ENCODE results near the gene KISS1R.

KISS1R gene

DNA sequence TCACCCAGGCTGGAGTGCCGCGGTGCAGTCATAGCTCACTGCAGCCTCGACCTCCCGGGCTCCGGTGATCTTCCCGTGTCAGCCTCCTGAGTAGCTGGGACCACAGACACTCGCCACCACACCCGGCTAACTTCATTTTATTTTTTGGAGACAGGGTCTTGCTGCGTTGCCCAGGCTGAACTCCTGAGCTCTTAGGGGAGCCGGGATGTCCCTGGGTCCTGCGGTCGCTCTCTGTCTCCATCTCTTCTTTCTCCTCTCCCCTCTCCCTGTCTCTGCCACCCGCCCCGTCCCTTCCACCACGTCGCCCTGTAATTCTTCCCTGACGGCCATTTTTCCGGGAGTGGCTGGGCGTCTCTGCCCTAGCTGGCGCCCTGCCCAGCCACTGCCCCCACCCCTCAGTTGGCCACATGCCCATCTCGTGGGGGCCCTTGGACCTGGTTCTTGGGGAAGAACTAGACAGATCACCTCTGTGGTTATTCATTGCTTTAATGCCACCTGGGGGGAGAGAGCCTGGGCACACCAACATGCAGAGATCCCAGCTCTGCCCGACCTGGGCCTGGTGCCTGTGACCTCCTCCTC, 27.6 kb downstream of the KISS1R start:
- Histone ChIP-seq H3K27ac (no peak overlapping the region), H3K36me3 (ENCODE audit: control insufficient read depth, insufficient read depth, low read length) (no peaks in the 10 kb centered on the region), H3K9ac (no peak overlapping the region), H3K4me1 (peaks cover 11% of the 10 kb centered on the region), H3K9me3 (ENCODE audit: control insufficient read depth, low read length) (no peaks in the 10 kb centered on the region), H2AFZ (no peak overlapping the region), H3K4me2 (ENCODE audit: low read length) (no peak overlapping the region), H3K79me2 (peaks cover 67% of the 10 kb centered on the region), H3K4me3 (ENCODE audit: low read depth, low read length) (no peak overlapping the region), H3K27me3 (ENCODE audit: control insufficient read depth, insufficient read depth, low read length) (no peaks in the 10 kb centered on the region)
- TF ChIP-seq, protein P1, sequence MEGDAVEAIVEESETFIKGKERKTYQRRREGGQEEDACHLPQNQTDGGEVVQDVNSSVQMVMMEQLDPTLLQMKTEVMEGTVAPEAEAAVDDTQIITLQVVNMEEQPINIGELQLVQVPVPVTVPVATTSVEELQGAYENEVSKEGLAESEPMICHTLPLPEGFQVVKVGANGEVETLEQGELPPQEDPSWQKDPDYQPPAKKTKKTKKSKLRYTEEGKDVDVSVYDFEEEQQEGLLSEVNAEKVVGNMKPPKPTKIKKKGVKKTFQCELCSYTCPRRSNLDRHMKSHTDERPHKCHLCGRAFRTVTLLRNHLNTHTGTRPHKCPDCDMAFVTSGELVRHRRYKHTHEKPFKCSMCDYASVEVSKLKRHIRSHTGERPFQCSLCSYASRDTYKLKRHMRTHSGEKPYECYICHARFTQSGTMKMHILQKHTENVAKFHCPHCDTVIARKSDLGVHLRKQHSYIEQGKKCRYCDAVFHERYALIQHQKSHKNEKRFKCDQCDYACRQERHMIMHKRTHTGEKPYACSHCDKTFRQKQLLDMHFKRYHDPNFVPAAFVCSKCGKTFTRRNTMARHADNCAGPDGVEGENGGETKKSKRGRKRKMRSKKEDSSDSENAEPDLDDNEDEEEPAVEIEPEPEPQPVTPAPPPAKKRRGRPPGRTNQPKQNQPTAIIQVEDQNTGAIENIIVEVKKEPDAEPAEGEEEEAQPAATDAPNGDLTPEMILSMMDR (IDR thresholded peaks at IDR 0.05): no peak

DNA sequence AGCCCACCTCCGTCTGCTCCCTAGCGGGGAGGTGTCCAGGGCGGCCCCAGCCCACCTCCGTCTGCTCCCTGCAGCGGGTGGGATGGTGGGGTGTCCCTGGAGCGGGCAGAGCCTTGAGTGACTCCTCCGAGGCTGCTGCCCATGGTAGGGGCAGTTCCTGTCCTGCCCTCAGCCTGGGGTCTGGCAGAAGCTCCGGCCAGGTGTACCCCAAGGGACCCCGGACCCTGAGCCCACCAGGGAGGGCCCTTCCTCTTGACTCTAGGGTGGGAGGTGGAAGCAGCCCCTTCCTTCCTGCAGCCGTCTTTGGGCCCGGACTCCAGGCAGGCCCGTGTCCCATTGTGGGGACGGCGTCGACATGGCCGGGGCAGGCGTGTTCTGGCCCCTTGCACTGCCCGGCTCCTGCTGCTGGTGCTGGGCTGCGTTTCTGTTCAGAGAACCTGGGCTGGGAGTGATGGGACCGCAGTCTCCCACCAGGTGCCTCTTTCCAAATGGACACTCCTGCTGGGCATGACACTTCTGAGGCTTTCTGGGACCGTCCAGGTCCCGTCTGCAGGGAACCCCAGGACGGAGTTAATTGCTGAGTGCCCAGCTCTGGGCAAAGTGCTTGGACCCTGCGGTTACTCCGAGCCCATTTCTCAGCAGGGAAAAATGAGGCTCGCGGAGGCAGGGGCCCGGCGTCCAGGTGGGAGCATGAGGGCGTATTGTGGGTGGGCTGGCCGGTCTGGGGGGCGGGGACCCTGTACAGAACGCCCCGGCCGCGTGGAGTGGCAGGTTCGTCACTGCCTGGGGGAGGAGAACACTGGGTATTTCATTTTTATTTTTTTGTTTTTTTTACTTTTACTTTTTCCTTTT, 28.5 kb downstream of the KISS1R start:
- H3K4me2 ChIP-seq (ENCODE audit: low read length): no peak overlapping the region
- TF ChIP-seq, protein P1 (IDR thresholded peaks at IDR 0.05): no peak
- H3K4me3 ChIP-seq (ENCODE audit: low read depth, low read length): no peak overlapping the region
- H3K79me2 ChIP-seq: peaks cover 65% of the 10 kb centered on the region
- no peak overlapping the region for H2AFZ ChIP-seq
- H3K9me3 ChIP-seq (ENCODE audit: control insufficient read depth, low read length): no peaks in the 10 kb centered on the region
- H3K4me1 ChIP-seq: peaks cover 9% of the 10 kb centered on the region
- H3K27ac ChIP-seq: no peak overlapping the region
- no peaks in the 10 kb centered on the region for H3K36me3 ChIP-seq (ENCODE audit: control insufficient read depth, insufficient read depth, low read length)
- H3K9ac ChIP-seq: no peak overlapping the region
- H3K27me3 ChIP-seq (ENCODE audit: control insufficient read depth, insufficient read depth, low read length): no peaks in the 10 kb centered on the region

DNA sequence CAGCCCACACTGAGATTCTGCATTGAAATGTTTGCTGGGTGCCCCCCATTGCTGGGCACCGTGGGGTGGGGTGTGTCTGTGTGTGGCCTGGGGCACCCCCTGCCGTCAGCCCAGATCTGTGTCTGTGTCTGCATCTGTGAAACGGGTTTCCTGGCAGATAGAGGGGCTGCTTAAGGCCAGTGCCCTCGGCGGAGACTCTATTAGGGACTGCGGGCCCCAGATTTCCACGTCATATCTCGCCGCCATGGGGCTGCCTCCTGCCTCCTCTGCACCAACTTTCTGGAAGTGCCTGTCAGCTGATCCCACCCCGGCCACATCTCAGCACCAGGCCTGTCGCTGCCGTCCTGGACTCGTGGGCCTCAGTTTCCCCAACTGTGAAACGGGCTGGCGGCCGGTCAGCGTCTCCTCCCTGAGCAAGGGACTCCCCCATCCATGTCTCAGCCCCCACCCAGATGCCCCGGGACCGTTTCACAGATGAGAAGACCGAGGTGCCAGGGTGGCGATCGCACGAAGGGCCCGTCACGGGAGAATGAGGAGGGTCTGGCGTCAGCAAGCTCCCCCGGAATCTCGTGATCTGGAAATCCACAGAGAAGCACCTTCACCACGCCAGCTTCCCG, 30.1 kb downstream of the KISS1R start:
- Histone ChIP-seq H3K4me2 (ENCODE audit: low read length) (no peak overlapping the region), H3K9me3 (ENCODE audit: control insufficient read depth, low read length) (no peaks in the 10 kb centered on the region), H3K79me2 (peaks cover 66% of the 10 kb centered on the region), H3K4me3 (ENCODE audit: low read depth, low read length) (no peak overlapping the region), H3K27ac (no peak overlapping the region), H2AFZ (no peak overlapping the region), H3K4me1 (no peaks in the 10 kb centered on the region), H3K36me3 (ENCODE audit: control insufficient read depth, insufficient read depth, low read length) (no peaks in the 10 kb centered on the region), H3K9ac (no peak overlapping the region), H3K27me3 (ENCODE audit: control insufficient read depth, insufficient read depth, low read length) (no peaks in the 10 kb centered on the region)
- TF ChIP-seq, protein P1 (IDR thresholded peaks at IDR 0.05): no peak

DNA sequence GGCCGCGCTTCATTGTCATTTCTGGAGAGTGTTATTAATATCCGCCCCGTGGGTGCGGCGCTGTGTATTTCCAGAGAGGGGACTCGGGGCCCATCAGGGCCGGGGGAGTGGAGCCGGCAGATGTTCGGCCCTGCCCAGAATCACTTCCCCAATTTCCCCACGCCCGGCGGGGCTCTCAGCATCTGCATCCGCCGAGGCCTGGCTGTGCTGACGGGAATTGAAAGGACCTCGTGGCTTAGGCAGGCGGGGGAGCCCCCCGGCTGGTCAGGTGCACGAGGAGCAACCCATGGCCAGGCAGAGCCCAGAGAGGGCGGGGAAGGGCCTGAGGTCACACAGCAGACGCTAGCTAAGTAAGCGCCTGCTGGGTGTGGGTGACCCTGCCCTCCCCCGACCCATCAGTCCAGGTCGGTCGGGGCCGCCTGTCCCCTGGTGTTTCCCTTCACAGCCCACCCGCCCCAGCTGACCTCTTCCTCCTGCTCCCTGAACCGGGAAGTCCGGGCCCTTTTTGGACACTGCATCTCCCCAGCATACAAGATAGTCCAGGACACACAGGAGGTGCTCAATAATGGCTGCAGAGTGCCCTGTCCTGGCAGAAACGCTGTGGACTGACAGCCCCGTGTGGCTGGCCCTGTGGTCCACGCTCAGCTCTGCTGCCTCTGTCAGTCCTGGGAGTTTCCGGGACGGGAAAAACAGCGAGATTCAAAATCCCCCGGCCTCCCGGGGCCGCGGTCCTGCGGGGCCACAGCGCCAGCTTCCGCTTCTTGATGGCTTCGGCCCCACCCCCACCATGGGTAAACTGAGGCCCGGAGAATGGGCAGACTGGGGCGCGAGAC, 30.8 kb downstream of the KISS1R start:
- no peaks in the 10 kb centered on the region for H3K27me3 ChIP-seq (ENCODE audit: control insufficient read depth, insufficient read depth, low read length)
- H3K9me3 ChIP-seq (ENCODE audit: control insufficient read depth, low read length): no peaks in the 10 kb centered on the region
- no peaks in the 10 kb centered on the region for H3K36me3 ChIP-seq (ENCODE audit: control insufficient read depth, insufficient read depth, low read length)
- H3K9ac ChIP-seq: no peak overlapping the region
- no peak overlapping the region for H3K4me3 ChIP-seq (ENCODE audit: low read depth, low read length)
- peaks cover 66% of the 10 kb centered on the region for H3K79me2 ChIP-seq
- H2AFZ ChIP-seq: no peak overlapping the region
- peaks cover 5% of the 10 kb centered on the region for H3K4me1 ChIP-seq
- no peak overlapping the region for H3K4me2 ChIP-seq (ENCODE audit: low read length)
- TF ChIP-seq, protein P1 (IDR thresholded peaks at IDR 0.05): no peak
- H3K27ac ChIP-seq: no peak overlapping the region

Measured in parathyroid adenoma (tissue), 2 donors.